HTR-8/SVneo (cell line): Measurements from ENCODE around the gene CKM.
"Not testable (repeated sequence)": the region's sequence is repeated elsewhere in the genome, so short reads cannot be mapped to it uniquely, and the experiment has no call there.

Source experiments
- DNase-seq: peaks from one replicate; pipeline ENCODE4 v3.0.0; 2011; ENCODE audit warnings: low spot score, mixed read lengths; ENCODE audit not compliant: insufficient read length
- FAIRE-seq: peaks from 2 replicates; lab custom pipeline; 2011; peaks lifted over from hg19 to GRCh38; lab: Jason Lieb, UNC

CKM gene

GRCh38 chr19:45350477-45351058 is 27.9 kb upstream of the CKM start:
- FAIRE-seq (no peak), DNase-seq (no peak)

- DNase-seq (no peak), FAIRE-seq (no peak)
Measured at GRCh38 chr19:45349430-45349941, 26.8 kb upstream of the CKM start.

DNA sequence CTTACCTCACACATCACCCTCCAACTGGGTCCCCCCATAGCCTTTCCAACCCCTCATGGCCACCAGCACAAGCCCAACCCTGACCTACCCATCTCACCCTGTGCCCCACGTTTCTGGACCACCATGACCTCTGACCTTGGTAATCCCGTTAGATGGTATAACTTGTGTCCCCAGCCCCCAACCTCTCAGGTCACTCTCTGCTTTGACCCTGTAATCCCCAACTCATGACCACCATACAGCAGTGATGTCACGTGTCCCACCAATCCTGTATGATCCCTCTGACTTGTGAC is 26.4 kb upstream of the CKM start:
- peak; percentile 48 for FAIRE-seq

GRCh38 chr19:45348367-45349125 is 25.9 kb upstream of the CKM start:
- FAIRE-seq, result no peak
- DNase-seq, result no peak

More for the DNA sequence above, 26.4 kb upstream of the CKM start:
- no peak for DNase-seq

DNA sequence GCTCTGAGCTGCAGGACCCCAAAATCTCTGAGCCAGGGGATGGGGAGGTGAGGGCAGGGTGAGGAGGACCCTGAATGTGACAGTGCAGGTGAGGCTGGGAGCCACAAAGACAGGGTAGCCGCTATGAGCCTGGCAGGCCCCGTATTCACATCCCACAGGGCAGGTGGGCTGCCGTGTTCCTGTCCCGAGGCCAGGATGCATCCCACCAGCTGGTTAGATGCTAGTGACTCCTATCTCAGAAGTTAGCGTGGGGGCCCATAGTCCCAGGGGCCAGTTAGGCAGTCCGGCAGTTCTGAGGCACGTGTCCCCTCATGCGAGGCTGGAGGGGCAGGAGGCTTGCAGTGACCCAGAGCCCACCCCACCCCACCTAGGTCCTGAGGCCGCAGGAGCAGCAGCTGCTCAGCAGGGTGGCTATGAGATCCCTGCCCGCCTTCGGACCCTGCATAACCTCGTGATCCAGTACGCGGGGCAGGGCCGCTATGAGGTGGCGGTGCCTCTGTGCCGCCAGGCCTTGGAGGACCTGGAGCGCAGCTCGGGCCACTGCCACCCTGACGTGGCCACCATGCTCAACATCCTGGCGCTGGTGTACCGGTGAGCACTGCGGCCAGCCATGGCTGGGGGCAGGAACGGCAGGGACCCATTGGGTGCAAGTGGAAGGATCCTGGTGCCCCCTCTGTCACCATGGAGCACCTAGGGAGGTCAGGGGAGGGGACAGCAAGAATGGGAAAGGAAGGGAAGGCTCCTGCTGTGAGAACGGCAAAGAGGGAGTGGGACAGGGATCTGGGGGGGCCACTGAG is 25.1 kb upstream of the CKM start:
- DNase-seq (no peak), FAIRE-seq (no peak)

DNA sequence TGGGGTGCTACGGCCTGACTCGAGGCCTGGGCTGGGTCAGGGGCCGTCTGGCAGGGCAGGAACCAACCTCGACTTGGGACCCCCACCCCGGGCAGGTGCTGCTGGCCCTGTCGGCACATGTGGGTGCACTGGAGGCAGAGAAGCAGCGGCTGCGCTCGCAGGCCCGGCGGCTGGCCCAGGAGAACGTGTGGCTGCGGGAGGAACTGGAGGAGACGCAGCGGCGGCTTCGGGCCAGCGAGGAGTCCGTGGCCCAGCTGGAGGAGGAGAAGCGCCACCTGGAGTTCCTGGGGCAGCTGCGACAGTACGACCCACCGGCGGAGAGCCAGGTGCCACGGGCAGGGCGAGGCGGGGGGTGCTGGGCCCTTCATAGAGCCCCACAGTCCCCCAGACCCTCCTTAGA is 23.8 kb upstream of the CKM start:
- DNase-seq (no peak), FAIRE-seq (no peak)

- no peak for DNase-seq
- FAIRE-seq, result no peak
Measured at GRCh38 chr19:45345506-45345860, 22.8 kb upstream of the CKM start.

DNA sequence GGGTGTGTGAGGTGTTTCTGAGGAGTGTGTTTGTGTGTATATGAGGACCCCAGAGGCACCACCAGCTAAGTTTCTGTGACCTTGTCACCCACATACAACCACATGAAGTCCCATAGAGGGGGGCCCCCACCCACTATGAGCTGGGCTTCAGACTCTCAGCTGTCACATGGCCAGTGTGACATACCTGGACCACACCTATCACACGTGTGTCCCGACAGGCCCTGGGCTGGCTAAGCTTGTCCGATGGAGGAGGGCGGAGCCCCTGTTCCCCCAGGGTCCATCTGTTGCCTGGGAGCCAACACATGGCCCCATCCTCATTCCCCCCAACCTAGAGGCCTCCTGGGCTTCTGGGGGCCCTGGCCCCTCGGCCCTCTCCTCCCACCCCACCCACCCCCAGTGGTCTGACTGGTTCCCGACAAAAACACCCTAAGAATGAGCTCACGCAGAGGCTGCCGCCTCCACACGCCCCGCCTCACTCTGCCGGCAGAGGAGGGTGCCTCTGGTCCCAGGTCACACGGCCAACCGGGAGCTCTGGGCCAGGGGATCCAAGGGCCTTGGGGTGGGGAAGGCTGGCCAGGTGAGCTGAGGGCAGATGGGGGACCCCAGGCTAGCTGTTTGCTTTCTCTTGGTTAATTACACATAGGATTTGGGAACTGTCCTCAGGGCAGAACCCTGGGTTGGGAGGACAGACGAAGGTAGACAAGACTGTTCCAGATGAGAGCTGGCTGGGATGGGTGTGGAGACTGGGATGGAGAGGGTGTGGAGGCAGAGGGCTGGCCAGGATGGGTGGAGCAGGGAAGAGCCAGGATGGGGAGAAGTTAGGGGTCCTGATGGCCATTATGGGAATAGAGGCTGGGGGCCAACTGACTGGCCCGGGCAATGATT is 22.2 kb upstream of the CKM start:
- DNase-seq (no peak), FAIRE-seq (peak; percentile 40)

- FAIRE-seq, result peak; percentile 9
- DNase-seq, result no peak
Measured at GRCh38 chr19:45342911-45343310, 20.2 kb upstream of the CKM start.

- DNase-seq (no peak), FAIRE-seq (no peak)
Measured at GRCh38 chr19:45340899-45341453, 18.3 kb upstream of the CKM start.

DNA sequence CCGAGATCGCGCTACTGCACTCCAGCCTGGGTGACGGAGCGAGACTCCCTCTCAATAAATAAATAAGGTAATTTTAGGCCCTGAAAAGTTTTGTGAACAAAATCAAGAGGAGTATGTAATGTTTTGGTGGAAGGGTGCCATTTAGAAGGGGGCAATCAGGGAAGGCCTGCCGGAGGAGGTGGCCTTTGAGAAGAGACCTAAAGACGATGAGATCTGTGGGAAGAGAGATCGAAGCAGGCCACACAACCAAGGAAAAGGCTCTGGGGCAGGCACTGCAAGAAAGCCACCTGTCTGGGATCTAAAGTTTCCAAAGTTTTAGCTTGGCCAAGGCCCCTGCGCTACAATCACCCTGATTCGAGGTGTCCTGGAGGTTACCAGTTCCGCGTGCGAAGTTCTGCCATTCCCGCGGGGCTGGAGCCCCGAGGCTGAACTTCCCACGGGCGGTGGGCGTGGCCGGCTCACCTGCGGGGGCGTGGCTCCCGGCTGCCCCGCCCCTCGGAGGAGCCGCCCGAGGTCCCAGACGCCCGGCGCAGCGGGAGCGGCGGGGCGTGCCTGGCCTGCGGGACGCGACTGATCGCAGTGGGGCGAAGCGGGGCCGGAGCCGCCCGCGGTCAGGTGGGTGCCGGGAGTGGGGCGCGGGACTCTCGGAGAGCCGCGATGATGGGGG is 17.7 kb upstream of the CKM start, which contains the start of gene KLC3:
TSS of gene KLC3 (plus strand) at position 519 of the 667 bp plus-strand sequence. CDS start 4,792 bp downstream, outside the sequence.
- DNase-seq (peak; percentile 44), FAIRE-seq (no peak)

DNA sequence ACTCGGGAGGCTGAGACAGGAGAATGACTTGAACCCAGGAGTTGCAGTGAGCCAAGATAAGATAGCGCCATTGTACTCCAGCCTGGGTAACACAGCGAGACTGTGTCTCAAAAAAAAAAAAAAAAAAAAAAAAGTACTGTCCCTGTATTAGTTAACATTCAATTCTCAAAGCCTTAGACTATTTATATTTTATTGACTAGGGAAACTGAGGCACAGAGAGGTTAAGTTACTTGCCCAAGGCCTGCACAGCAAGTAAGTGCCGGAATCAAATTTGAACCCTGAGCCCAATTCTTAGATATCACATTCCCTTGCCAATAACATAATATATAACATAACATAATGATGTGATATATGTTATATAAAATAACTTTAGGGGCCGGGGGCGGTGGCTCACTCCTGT is 17.0 kb upstream of the CKM start:
- FAIRE-seq (no peak), DNase-seq (no peak)

- FAIRE-seq (no peak), DNase-seq (no peak)
Measured at GRCh38 chr19:45336696-45337251, 14.1 kb upstream of the CKM start.

DNA sequence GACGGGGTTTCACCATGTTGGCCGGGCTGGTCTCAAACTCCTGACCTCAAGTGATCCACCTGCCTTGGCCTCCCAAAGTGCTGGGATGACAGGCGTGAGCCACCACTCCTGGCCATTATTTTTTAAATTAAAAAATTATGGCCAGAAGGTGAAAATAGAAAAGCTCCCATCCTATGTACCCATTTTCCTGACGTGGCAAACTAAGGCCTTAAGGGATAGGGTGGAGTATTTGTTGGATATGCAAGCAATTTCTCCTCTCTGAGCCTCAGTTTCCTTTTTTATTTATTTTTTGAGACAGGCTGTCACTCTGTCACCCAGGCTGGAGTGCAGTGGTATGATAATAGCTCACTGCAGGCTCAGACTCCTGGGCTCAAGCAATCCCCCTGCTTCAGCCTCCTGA is 12.2 kb upstream of the CKM start:
- not testable (repeated sequence) for FAIRE-seq, DNase-seq

GRCh38 chr19:45333609-45334303 is 11.1 kb upstream of the CKM start:
- FAIRE-seq, result no peak
- no peak for DNase-seq

GRCh38 chr19:45331411-45331810 is 8.7 kb upstream of the CKM start:
- no peak for DNase-seq
- FAIRE-seq, result no peak

- DNase-seq (no peak), FAIRE-seq (no peak)
Measured at GRCh38 chr19:45327404-45328143, 4.9 kb upstream of the CKM start.
